HG02938 (cell line): ENCODE results near the gene SNX3.
"Not testable (repeated sequence)": the region's sequence is repeated elsewhere in the genome, so short reads cannot be mapped to it uniquely, and the experiment has no call there.

Experiments used
- ATAC-seq: cut with Tn5 transposase; IDR thresholded peaks from one replicate; pipeline ENCODE4 v1.9.1; 2021; ENCODE audit warnings: mild to moderate bottlenecking, moderate library complexity; ENCODE audit not compliant: unreplicated experiment

SNX3 gene

GRCh38 chr6:108263371-108263770 is 2.5 kb upstream of the SNX3 start:
- no peak for ATAC-seq

- peak; percentile 2 for ATAC-seq
Measured at GRCh38 chr6:108260126-108260808, 573 bp downstream of the SNX3 start.

GRCh38 chr6:108254433-108255410 is 6.1 kb downstream of the SNX3 start:
- no peak for ATAC-seq

GRCh38 chr6:108253241-108253640 is 7.6 kb downstream of the SNX3 start:
- ATAC-seq = no peak

GRCh38 chr6:108252055-108252454 is 8.8 kb downstream of the SNX3 start:
- ATAC-seq = no peak

- ATAC-seq = no peak
Measured at GRCh38 chr6:108251252-108251651, 9.6 kb downstream of the SNX3 start.

- ATAC-seq = no peak
Measured at GRCh38 chr6:108250240-108250866, 10.5 kb downstream of the SNX3 start.

GRCh38 chr6:108247965-108248536 is 12.8 kb downstream of the SNX3 start:
- ATAC-seq = no peak

- not testable (repeated sequence) for ATAC-seq
Measured at GRCh38 chr6:108245095-108245494, 15.7 kb downstream of the SNX3 start.

- no peak for ATAC-seq
Measured at GRCh38 chr6:108243836-108244235, 17.0 kb downstream of the SNX3 start.

- no peak for ATAC-seq
Measured at GRCh38 chr6:108242721-108243120, 18.1 kb downstream of the SNX3 start.

GRCh38 chr6:108242259-108242658 is 18.6 kb downstream of the SNX3 start:
- no peak for ATAC-seq

GRCh38 chr6:108238322-108238721 is 22.5 kb downstream of the SNX3 start:
- ATAC-seq = no peak

- no peak for ATAC-seq
Measured at GRCh38 chr6:108236791-108237190, 24.0 kb downstream of the SNX3 start.

GRCh38 chr6:108235127-108235526 is 25.7 kb downstream of the SNX3 start:
- ATAC-seq = no peak

- no peak for ATAC-seq
Measured at GRCh38 chr6:108228416-108228815, 32.4 kb downstream of the SNX3 start.

- no peak for ATAC-seq
Measured at GRCh38 chr6:108227290-108227689, 33.5 kb downstream of the SNX3 start.

- ATAC-seq = no peak
Measured at GRCh38 chr6:108222504-108222903, 38.3 kb downstream of the SNX3 start.

GRCh38 chr6:108222064-108222463 is 38.8 kb downstream of the SNX3 start:
- no peak for ATAC-seq

- no peak for ATAC-seq
Measured at GRCh38 chr6:108211671-108212070, 49.2 kb downstream of the SNX3 start.

- ATAC-seq = no peak
Measured at GRCh38 chr6:108210556-108210955, 50.3 kb downstream of the SNX3 start.
